ENCODE data around the gene FLRT1.

DNA sequence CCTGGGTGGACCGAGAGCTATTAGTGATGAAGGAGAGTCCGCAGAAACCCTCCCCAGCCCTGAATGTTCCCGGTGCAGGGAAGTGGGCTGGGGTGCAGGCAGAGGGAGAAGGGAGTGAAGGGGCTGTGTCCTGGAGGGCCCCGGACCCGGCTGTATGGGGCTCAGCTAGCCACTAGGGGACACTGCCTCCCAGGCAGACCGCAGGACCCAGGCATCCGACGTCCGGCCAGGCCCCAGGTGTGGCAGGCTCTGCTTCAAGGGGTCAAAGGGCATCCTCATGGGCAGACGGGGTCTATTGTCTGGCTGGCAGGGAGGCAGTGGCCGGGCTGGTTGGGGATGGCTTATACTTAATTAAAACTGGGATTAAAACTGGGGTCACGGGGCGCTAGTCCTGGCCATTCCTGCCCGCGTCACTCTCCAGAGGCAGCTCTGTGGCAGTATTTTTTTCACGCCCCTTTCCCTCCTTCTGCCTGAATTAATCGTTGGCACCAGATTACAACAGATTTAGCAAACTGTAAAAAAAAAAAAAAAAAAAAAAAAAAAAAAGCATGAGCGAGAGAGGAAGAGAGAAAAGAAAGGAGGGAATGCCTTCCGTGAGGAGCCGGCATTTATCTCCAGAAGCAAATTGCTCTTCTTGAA lies 5.1 kb downstream of the FLRT1 start:
- TF ChIP-seq, protein P1, sequence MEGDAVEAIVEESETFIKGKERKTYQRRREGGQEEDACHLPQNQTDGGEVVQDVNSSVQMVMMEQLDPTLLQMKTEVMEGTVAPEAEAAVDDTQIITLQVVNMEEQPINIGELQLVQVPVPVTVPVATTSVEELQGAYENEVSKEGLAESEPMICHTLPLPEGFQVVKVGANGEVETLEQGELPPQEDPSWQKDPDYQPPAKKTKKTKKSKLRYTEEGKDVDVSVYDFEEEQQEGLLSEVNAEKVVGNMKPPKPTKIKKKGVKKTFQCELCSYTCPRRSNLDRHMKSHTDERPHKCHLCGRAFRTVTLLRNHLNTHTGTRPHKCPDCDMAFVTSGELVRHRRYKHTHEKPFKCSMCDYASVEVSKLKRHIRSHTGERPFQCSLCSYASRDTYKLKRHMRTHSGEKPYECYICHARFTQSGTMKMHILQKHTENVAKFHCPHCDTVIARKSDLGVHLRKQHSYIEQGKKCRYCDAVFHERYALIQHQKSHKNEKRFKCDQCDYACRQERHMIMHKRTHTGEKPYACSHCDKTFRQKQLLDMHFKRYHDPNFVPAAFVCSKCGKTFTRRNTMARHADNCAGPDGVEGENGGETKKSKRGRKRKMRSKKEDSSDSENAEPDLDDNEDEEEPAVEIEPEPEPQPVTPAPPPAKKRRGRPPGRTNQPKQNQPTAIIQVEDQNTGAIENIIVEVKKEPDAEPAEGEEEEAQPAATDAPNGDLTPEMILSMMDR (IDR thresholded peaks at IDR 0.05), result no peak
- no peak for TF ChIP-seq POLR2A (IDR thresholded peaks at IDR 0.05)
- TF ChIP-seq POLR2AphosphoS5 (IDR thresholded peaks at IDR 0.05), result no peak
